ENCODE data around the gene NR2E3.

Gene NR2E3

GRCh38 chr15:71820127-71820526, 9.8 kb downstream of the NR2E3 start:
- no CpG with 5 or more reads among the region's 1 CpG for WGBS

DNA sequence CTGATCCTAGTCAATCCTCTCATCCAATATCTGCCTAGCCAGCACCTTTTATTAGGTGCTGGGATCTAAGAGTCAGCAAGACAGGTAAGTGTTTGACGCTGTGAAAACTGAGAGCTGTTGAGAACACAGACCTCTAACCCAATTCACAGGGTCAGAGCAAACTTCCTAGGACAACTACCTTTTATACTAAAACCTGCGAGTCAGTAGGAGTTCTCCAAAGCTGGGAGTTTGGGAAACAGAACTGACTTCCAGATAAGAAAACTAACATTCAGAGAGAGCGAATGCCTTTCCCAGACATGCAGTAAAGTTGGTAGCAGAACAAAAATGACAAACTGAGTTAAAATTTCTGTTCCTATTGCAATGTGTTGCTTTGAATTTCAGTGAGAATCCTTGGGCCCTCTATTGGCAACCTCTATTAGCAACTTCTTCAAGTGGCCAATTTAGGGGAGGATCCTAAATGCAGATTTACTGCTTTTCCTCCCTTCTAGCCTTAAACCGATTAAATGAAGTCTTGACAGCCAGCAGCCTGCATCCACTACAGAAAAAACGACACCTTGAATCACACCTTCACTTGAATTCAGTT, 11.3 kb downstream of the NR2E3 start:
- no peak overlapping the region for H3K18ac ChIP-seq (ENCODE audit: low read depth in 1 of 2, low read length in 2 of 2)
- no peak overlapping the region for H3K27ac ChIP-seq (ENCODE audit: low read length, poor library complexity, severe bottlenecking)
- no peak overlapping the region for H2AK5ac ChIP-seq (ENCODE audit: low read length, severe bottlenecking)
- DNase-seq: no peak
- no peak overlapping the region for H2BK120ac ChIP-seq (ENCODE audit: low read depth, low read length)
- H4K8ac ChIP-seq (ENCODE audit: low read length): no peak overlapping the region
- H2BK15ac ChIP-seq (ENCODE audit: low read depth, poor library complexity, severe bottlenecking): no peak overlapping the region
- H4K91ac ChIP-seq (ENCODE audit: low read length): no peak overlapping the region
- 93% methylated on average over 5 of the region's 5 CpGs for WGBS
- peaks cover 1% of the 10 kb centered on the region for H3K79me1 ChIP-seq (replicated peaks; ENCODE audit: low read length, poor library complexity, severe bottlenecking)
- H3K14ac ChIP-seq (ENCODE audit: low read length in 2 of 2): no peak overlapping the region
- no peak overlapping the region for H2BK5ac ChIP-seq (ENCODE audit: low read depth, low read length, poor library complexity, severe bottlenecking)
- no peak overlapping the region for H3K4ac ChIP-seq (ENCODE audit: low read depth in 1 of 2, low read length in 2 of 2)
- H3K9ac ChIP-seq (ENCODE audit: low read length): no peak overlapping the region
- H3K23ac ChIP-seq (ENCODE audit: low read length in 2 of 2): no peak overlapping the region
- no peaks in the 10 kb centered on the region for H3K27me3 ChIP-seq (ENCODE audit: control insufficient read depth in 1 of 2, insufficient read depth in 1 of 2, low read length in 2 of 2)
- no peak overlapping the region for H3K4me2 ChIP-seq (ENCODE audit: low read length, poor library complexity, severe bottlenecking)
- H2AFZ ChIP-seq (ENCODE audit: low read depth, low read length): no peak overlapping the region
- H3K36me3 ChIP-seq (ENCODE audit: control insufficient read depth in 1 of 2, insufficient read depth in 2 of 2, low read depth in 1 of 2, low read length in 2 of 2): peaks cover 20 to 68% of the 10 kb centered on the region in 2 experiments
- H2BK12ac ChIP-seq (ENCODE audit: low read length in 2 of 2): no peak overlapping the region
- H3K9me3 ChIP-seq (ENCODE audit: control insufficient read depth, low read length): peaks cover 90% of the 10 kb centered on the region
- H3K4me1 ChIP-seq (ENCODE audit: control insufficient read depth, insufficient read depth, low read depth, low read length): no peaks in the 10 kb centered on the region
- H3K4me3 ChIP-seq (ENCODE audit: insufficient read depth in 1 of 2, low read depth in 1 of 2, low read length in 2 of 2): peak overlapping the region in 1 of 2 experiments; percentile 49

More at GRCh38 chr15:71820127-71820526, 9.8 kb downstream of the NR2E3 start:
- Histone ChIP-seq H2BK15ac (ENCODE audit: low read depth, poor library complexity, severe bottlenecking) (no peak overlapping the region), H3K79me1 (replicated peaks; ENCODE audit: low read length, poor library complexity, severe bottlenecking) (no peaks in the 10 kb centered on the region), H3K36me3 (ENCODE audit: control insufficient read depth in 1 of 2, insufficient read depth in 2 of 2, low read depth in 1 of 2, low read length in 2 of 2) (peaks cover 16 to 53% of the 10 kb centered on the region in 2 experiments), H3K9ac (ENCODE audit: low read length) (no peak overlapping the region), H2BK120ac (ENCODE audit: low read depth, low read length) (no peak overlapping the region), H3K4me3 (ENCODE audit: insufficient read depth in 1 of 2, low read depth in 1 of 2, low read length in 2 of 2) (peak overlapping the region in 1 of 2 experiments; percentile 36), H2AK5ac (ENCODE audit: low read length, severe bottlenecking) (no peak overlapping the region), H3K9me3 (ENCODE audit: control insufficient read depth, low read length) (peaks cover 76% of the 10 kb centered on the region), H3K4me2 (ENCODE audit: low read length, poor library complexity, severe bottlenecking) (no peak overlapping the region), H3K4ac (ENCODE audit: low read depth in 1 of 2, low read length in 2 of 2) (no peak overlapping the region), H3K14ac (ENCODE audit: low read length in 2 of 2) (no peak overlapping the region), H4K8ac (ENCODE audit: low read length) (no peak overlapping the region), H3K23ac (ENCODE audit: low read length in 2 of 2) (no peak overlapping the region), H4K91ac (ENCODE audit: low read length) (no peak overlapping the region), H3K4me1 (ENCODE audit: control insufficient read depth, insufficient read depth, low read depth, low read length) (no peaks in the 10 kb centered on the region), H2AFZ (ENCODE audit: low read depth, low read length) (no peak overlapping the region), H3K18ac (ENCODE audit: low read depth in 1 of 2, low read length in 2 of 2) (no peak overlapping the region), H3K27me3 (ENCODE audit: control insufficient read depth in 1 of 2, insufficient read depth in 1 of 2, low read length in 2 of 2) (no peaks in the 10 kb centered on the region), H3K27ac (ENCODE audit: low read length, poor library complexity, severe bottlenecking) (no peak overlapping the region), H2BK5ac (ENCODE audit: low read depth, low read length, poor library complexity, severe bottlenecking) (no peak overlapping the region), H2BK12ac (ENCODE audit: low read length in 2 of 2) (no peak overlapping the region)
- no peak for DNase-seq

DNA sequence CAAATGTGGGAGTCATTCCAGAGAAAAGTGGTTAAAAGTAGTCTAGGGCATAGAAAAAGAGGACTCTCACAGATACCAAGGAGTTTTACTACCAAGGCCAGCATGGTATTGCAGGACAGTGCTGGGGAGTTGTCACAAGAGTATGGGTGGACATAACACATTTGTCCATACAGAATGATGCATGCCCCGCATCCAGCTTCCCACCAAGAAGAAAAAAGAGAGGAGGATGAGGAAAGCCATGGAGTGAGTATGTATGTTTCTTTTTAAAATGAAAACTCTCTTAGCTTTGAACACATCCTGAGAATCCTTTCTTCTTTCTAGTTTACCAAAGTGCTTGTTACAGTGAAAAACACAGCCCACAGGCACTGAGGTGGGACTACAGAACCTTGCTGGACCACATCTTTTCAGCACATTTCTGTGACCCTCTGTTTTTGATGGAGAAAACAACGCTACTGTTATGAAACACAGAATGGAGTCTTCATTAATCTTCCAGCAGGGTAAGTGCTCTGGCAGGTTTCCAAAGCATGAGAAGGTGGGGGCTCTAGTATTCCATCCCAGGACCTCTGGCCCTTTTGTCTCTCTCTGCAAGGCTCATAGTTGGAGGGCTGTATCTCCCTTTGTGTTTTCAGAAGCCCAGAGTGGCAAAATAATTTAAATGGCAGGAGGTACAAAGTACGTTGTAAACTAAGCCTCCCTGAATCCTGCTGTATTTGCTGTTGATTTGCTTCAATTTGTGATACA, 12.7 kb downstream of the NR2E3 start:
- Histone ChIP-seq H3K4ac (ENCODE audit: low read depth in 1 of 2, low read length in 2 of 2) (no peak overlapping the region), H3K4me2 (ENCODE audit: low read length, poor library complexity, severe bottlenecking) (no peak overlapping the region), H2BK120ac (ENCODE audit: low read depth, low read length) (no peak overlapping the region), H3K4me1 (ENCODE audit: control insufficient read depth, insufficient read depth, low read depth, low read length) (no peaks in the 10 kb centered on the region), H3K9ac (ENCODE audit: low read length) (no peak overlapping the region), H2BK15ac (ENCODE audit: low read depth, poor library complexity, severe bottlenecking) (no peak overlapping the region), H2AFZ (ENCODE audit: low read depth, low read length) (no peak overlapping the region), H2BK12ac (ENCODE audit: low read length in 2 of 2) (no peak overlapping the region), H3K9me3 (ENCODE audit: control insufficient read depth, low read length) (peaks cover 94% of the 10 kb centered on the region), H3K36me3 (ENCODE audit: control insufficient read depth in 1 of 2, insufficient read depth in 2 of 2, low read depth in 1 of 2, low read length in 2 of 2) (peaks cover 19 to 83% of the 10 kb centered on the region in 2 experiments), H2BK5ac (ENCODE audit: low read depth, low read length, poor library complexity, severe bottlenecking) (no peak overlapping the region), H3K14ac (ENCODE audit: low read length in 2 of 2) (no peak overlapping the region), H4K91ac (ENCODE audit: low read length) (no peak overlapping the region), H3K79me1 (replicated peaks; ENCODE audit: low read length, poor library complexity, severe bottlenecking) (peaks cover 1% of the 10 kb centered on the region), H3K18ac (ENCODE audit: low read depth in 1 of 2, low read length in 2 of 2) (no peak overlapping the region), H3K4me3 (ENCODE audit: insufficient read depth in 1 of 2, low read depth in 1 of 2, low read length in 2 of 2) (no peak overlapping the region), H4K8ac (ENCODE audit: low read length) (no peak overlapping the region), H3K23ac (ENCODE audit: low read length in 2 of 2) (no peak overlapping the region), H3K27me3 (ENCODE audit: control insufficient read depth in 1 of 2, insufficient read depth in 1 of 2, low read length in 2 of 2) (no peaks in the 10 kb centered on the region), H3K27ac (ENCODE audit: low read length, poor library complexity, severe bottlenecking) (no peak overlapping the region), H2AK5ac (ENCODE audit: low read length, severe bottlenecking) (no peak overlapping the region)
- DNase-seq: no peak
- 98% methylated on average over 2 of the region's 3 CpGs for WGBS

GRCh38 chr15:71823801-71824200, 13.4 kb downstream of the NR2E3 start:
- H2AK5ac ChIP-seq (ENCODE audit: low read length, severe bottlenecking): no peak overlapping the region
- H3K9me3 ChIP-seq (ENCODE audit: control insufficient read depth, low read length): peaks cover 93% of the 10 kb centered on the region
- H3K79me1 ChIP-seq (replicated peaks; ENCODE audit: low read length, poor library complexity, severe bottlenecking): peaks cover 1% of the 10 kb centered on the region
- 83% methylated on average over 3 of the region's 3 CpGs for WGBS
- H3K18ac ChIP-seq (ENCODE audit: low read depth in 1 of 2, low read length in 2 of 2): no peak overlapping the region
- H4K91ac ChIP-seq (ENCODE audit: low read length): no peak overlapping the region
- H3K4me3 ChIP-seq (ENCODE audit: insufficient read depth in 1 of 2, low read depth in 1 of 2, low read length in 2 of 2): no peak overlapping the region
- peaks cover 17 to 90% of the 10 kb centered on the region in 2 experiments for H3K36me3 ChIP-seq (ENCODE audit: control insufficient read depth in 1 of 2, insufficient read depth in 2 of 2, low read depth in 1 of 2, low read length in 2 of 2)
- no peak overlapping the region for H3K27ac ChIP-seq (ENCODE audit: low read length, poor library complexity, severe bottlenecking)
- no peak overlapping the region for H3K14ac ChIP-seq (ENCODE audit: low read length in 2 of 2)
- H3K4ac ChIP-seq (ENCODE audit: low read depth in 1 of 2, low read length in 2 of 2): no peak overlapping the region
- H2BK5ac ChIP-seq (ENCODE audit: low read depth, low read length, poor library complexity, severe bottlenecking): no peak overlapping the region
- H4K8ac ChIP-seq (ENCODE audit: low read length): no peak overlapping the region
- H2BK15ac ChIP-seq (ENCODE audit: low read depth, poor library complexity, severe bottlenecking): no peak overlapping the region
- H3K4me2 ChIP-seq (ENCODE audit: low read length, poor library complexity, severe bottlenecking): no peak overlapping the region
- no peak overlapping the region for H3K23ac ChIP-seq (ENCODE audit: low read length in 2 of 2)
- H2AFZ ChIP-seq (ENCODE audit: low read depth, low read length): no peak overlapping the region
- no peak overlapping the region for H2BK12ac ChIP-seq (ENCODE audit: low read length in 2 of 2)
- H3K27me3 ChIP-seq (ENCODE audit: control insufficient read depth in 1 of 2, insufficient read depth in 1 of 2, low read length in 2 of 2): no peaks in the 10 kb centered on the region
- H2BK120ac ChIP-seq (ENCODE audit: low read depth, low read length): no peak overlapping the region
- no peak overlapping the region for H3K9ac ChIP-seq (ENCODE audit: low read length)
- no peak for DNase-seq
- no peaks in the 10 kb centered on the region for H3K4me1 ChIP-seq (ENCODE audit: control insufficient read depth, insufficient read depth, low read depth, low read length)
